ENCODE measurements around the gene BID.

Gene BID

GRCh38 chr22:17754233-17754925, 19.9 kb downstream of the BID start:
- H3K27ac ChIP-seq, result no peak overlapping the region
- no peak overlapping the region for H3K4me3 ChIP-seq (ENCODE audit: low read depth in 1 of 2, low read length in 1 of 2)
- no peaks in the 10 kb centered on the region for H3K27me3 ChIP-seq
- H3K9me3 ChIP-seq, result no peaks in the 10 kb centered on the region
- H3K4me1 ChIP-seq (ENCODE audit: control insufficient read depth in 1 of 2, insufficient read depth in 1 of 2, low read depth in 1 of 2, low read length in 1 of 2), result peaks cover 12 to 16% of the 10 kb centered on the region in 2 experiments
- H3K36me3 ChIP-seq, result peaks cover 34% of the 10 kb centered on the region
- peak; percentile 30 for TF ChIP-seq CTCF (IDR thresholded peaks at IDR 0.05)

- Histone ChIP-seq H3K9me3 (no peaks in the 10 kb centered on the region), H3K27me3 (no peaks in the 10 kb centered on the region), H3K27ac (no peak overlapping the region), H3K4me3 (ENCODE audit: low read depth in 1 of 2, low read length in 1 of 2) (no peak overlapping the region), H3K4me1 (ENCODE audit: control insufficient read depth in 1 of 2, insufficient read depth in 1 of 2, low read depth in 1 of 2, low read length in 1 of 2) (peaks cover 5 to 8% of the 10 kb centered on the region in 2 experiments), H3K36me3 (peaks cover 42% of the 10 kb centered on the region)
- TF ChIP-seq CTCF (IDR thresholded peaks at IDR 0.05), result no peak
Observed at GRCh38 chr22:17753401-17753989, 20.8 kb downstream of the BID start.

- no peaks in the 10 kb centered on the region for H3K9me3 ChIP-seq
- no peak for TF ChIP-seq CTCF (IDR thresholded peaks at IDR 0.05)
- peaks cover 0 to 3% of the 10 kb centered on the region in 2 experiments for H3K4me1 ChIP-seq (ENCODE audit: control insufficient read depth in 1 of 2, insufficient read depth in 1 of 2, low read depth in 1 of 2, low read length in 1 of 2)
- H3K27ac ChIP-seq, result peak overlapping the region; percentile 48
- H3K4me3 ChIP-seq (ENCODE audit: low read depth in 1 of 2, low read length in 1 of 2), result no peak overlapping the region
- H3K27me3 ChIP-seq, result no peaks in the 10 kb centered on the region
- H3K36me3 ChIP-seq, result peaks cover 60% of the 10 kb centered on the region
Observed at GRCh38 chr22:17751596-17751995, 22.7 kb downstream of the BID start.

GRCh38 chr22:17749605-17750395, 24.5 kb downstream of the BID start:
- H3K4me3 ChIP-seq (ENCODE audit: low read depth in 1 of 2, low read length in 1 of 2), result no peak overlapping the region
- H3K27ac ChIP-seq, result peak overlapping the region; percentile 31
- H3K36me3 ChIP-seq, result peaks cover 67% of the 10 kb centered on the region
- H3K27me3 ChIP-seq, result no peaks in the 10 kb centered on the region
- H3K4me1 ChIP-seq (ENCODE audit: control insufficient read depth in 1 of 2, insufficient read depth in 1 of 2, low read depth in 1 of 2, low read length in 1 of 2), result peaks cover 0 to 3% of the 10 kb centered on the region in 2 experiments
- TF ChIP-seq CTCF (IDR thresholded peaks at IDR 0.05), result no peak
- no peaks in the 10 kb centered on the region for H3K9me3 ChIP-seq

GRCh38 chr22:17748555-17749353, 25.5 kb downstream of the BID start:
- Histone ChIP-seq H3K36me3 (peaks cover 70% of the 10 kb centered on the region), H3K27me3 (no peaks in the 10 kb centered on the region), H3K4me3 (ENCODE audit: low read depth in 1 of 2, low read length in 1 of 2) (no peak overlapping the region), H3K4me1 (ENCODE audit: control insufficient read depth in 1 of 2, insufficient read depth in 1 of 2, low read depth in 1 of 2, low read length in 1 of 2) (peaks cover 0 to 3% of the 10 kb centered on the region in 2 experiments), H3K27ac (peak overlapping the region; percentile 31), H3K9me3 (no peaks in the 10 kb centered on the region)
- no peak for TF ChIP-seq CTCF (IDR thresholded peaks at IDR 0.05)

Data from neutrophil (primary cell).